HUES48 (cell line): Measurements from ENCODE around the gene ERVV-1.

Source experiments
- H3K27ac ChIP-seq: one replicate; pipeline ENCODE4 v1.7.0; 2013; ENCODE audit warnings: low read depth, low read length, inconsistent platforms
- H3K27me3 ChIP-seq: 2 replicates; pipeline ENCODE4 v1.6.1; 2013; ENCODE audit warnings: mild to moderate bottlenecking, low read length; ENCODE audit not compliant: control insufficient read depth, insufficient read depth
- H3K36me3 ChIP-seq: 2 replicates; pipeline ENCODE4 v1.6.1; 2013; ENCODE audit warnings: low read length; ENCODE audit not compliant: control insufficient read depth, insufficient read depth
- H3K4me1 ChIP-seq: 2 replicates; pipeline ENCODE4 v1.6.1; 2013; ENCODE audit warnings: mild to moderate bottlenecking, low read length; ENCODE audit not compliant: control insufficient read depth, insufficient read depth
- H3K4me3 ChIP-seq: 2 replicates; pipeline ENCODE4 v1.5.1; 2013; ENCODE audit warnings: mild to moderate bottlenecking, low read depth, low read length
- H3K9ac ChIP-seq: 2 replicates; pipeline ENCODE4 v1.6.1; 2013; ENCODE audit warnings: mild to moderate bottlenecking, low read depth, low read length, moderate library complexity
- H3K9me3 ChIP-seq: 2 replicates; pipeline ENCODE4 v1.6.1; 2013; ENCODE audit warnings: low read length; ENCODE audit not compliant: control insufficient read depth, insufficient read depth

ERVV-1 gene

DNA sequence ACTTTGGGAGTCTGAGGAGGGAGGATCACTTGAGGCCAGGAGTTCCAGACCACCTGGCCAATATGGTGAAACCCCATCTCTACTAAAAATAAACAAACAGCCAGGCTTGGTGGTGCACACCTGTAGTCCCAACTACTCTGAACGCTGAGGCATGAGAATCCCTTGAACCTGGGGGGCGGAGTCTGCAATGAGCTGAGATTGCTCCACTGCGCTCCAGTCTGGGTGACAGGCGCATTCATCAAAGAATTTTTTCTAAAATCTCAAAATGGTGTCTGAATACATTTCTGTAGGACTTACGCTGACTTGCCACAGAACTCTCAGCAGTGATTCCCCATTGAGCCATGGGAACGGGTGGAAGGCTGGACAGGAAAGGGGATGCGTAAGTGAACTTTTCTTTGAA, 18.0 kb upstream of the ERVV-1 start:
- H3K9me3 ChIP-seq = no peaks in the 10 kb centered on the region
- peaks cover 25% of the 10 kb centered on the region for H3K27me3 ChIP-seq
- peaks cover 8% of the 10 kb centered on the region for H3K4me1 ChIP-seq
- no peaks in the 10 kb centered on the region for H3K36me3 ChIP-seq
- H3K27ac ChIP-seq = no peak overlapping the region
- no peak overlapping the region for H3K4me3 ChIP-seq
- no peak overlapping the region for H3K9ac ChIP-seq

DNA sequence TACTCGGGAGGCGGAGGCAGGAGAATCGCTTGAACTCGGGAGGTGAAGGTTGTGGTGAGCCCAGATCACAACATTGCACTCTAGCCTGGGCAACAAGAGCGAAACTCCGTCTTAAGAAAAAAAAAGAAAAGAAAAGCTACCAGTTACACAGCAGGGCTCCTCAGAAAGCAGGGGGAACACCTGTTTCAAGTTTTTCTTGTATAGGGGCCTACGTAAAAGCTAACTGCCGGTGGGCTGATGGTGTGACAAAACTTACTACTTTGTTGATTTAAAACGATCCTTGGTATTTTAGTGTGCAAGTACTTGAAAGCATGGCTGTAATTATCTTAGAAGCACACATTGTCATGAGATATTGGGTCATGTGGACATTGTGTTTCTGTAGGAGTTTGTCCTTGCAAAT, 15.7 kb upstream of the ERVV-1 start:
- H3K4me3 ChIP-seq = peak overlapping the region; percentile 38
- H3K36me3 ChIP-seq = no peaks in the 10 kb centered on the region
- H3K9ac ChIP-seq = no peak overlapping the region
- peaks cover 6% of the 10 kb centered on the region for H3K27me3 ChIP-seq
- H3K27ac ChIP-seq = no peak overlapping the region
- H3K4me1 ChIP-seq = peaks cover 4% of the 10 kb centered on the region; the same call in 1 of the 2 replicates
- H3K9me3 ChIP-seq = no peaks in the 10 kb centered on the region

DNA sequence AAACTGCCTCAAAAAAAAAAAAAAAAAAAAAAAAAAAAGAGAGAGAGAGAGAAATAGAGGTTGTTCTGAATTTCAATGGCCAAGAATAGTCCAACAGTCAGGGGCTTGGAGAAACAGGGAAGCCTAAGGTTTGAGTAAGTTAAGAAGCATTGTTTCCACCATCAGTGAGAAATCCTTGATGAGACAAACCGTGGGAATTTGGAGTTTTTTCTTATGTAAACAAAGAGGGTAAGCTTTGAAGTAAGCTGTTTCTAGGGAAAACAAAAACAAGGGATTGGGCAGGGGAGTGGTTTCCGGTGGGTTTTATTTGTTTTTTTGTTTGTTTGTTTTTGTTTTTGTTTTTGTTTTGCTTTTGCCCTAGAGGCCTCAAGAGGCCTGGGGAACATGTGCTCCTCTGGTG, 11.2 kb upstream of the ERVV-1 start:
- H3K36me3 ChIP-seq = no peaks in the 10 kb centered on the region
- 0 out of 2 replicates have a peak, but pooled peaks cover 3% of the 10 kb centered on the region for H3K27me3 ChIP-seq
- H3K4me1 ChIP-seq = peaks cover 4% of the 10 kb centered on the region; the same call in 1 of the 2 replicates
- H3K9ac ChIP-seq = no peak overlapping the region
- H3K9me3 ChIP-seq = no peaks in the 10 kb centered on the region; the same call in 1 of the 2 replicates
- no peak overlapping the region for H3K4me3 ChIP-seq
- H3K27ac ChIP-seq = peak overlapping the region; percentile 35

DNA sequence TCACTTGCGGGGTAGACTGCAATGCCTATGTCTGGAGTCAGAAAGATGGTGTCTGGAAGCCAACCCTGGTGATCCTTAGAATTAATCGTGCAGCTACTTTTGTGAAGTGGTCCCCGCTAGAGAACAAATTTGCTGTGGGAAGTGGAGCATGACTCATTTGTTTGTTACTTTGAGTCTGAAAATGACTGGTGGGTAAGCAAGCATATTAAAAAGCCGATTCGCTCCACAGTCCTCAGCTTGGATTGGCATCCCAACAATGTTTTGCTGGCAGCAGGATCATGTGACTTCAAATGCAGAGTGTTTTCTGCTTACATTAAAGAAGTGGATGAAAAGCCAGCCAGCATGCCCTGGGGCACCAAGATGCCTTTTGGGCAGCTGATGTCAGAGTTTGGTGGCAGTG, 9.5 kb upstream of the ERVV-1 start:
- no peaks in the 10 kb centered on the region for H3K4me1 ChIP-seq

DNA sequence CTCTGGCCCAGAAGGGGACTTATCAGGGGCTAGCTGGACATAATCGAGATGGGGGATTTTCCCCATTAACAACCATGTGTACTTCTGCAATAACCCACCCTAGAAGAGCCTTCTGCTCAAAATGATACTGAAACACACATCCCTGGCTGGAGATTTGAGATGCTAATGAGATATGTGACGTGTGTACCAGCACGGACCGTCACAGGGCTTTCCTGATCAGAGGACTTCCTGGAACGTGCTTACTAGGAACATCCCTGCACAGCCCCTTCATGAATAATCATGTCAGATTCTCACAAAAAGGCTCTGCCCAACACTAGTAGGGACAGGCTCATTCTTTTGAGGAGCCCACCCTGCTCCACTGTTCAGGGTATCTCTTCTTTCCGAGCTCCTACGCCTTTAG, 6.5 kb upstream of the ERVV-1 start:
- H3K36me3 ChIP-seq = no peaks in the 10 kb centered on the region
- H3K27ac ChIP-seq = no peak overlapping the region
- H3K4me3 ChIP-seq = no peak overlapping the region
- no peak overlapping the region for H3K9ac ChIP-seq
- H3K4me1 ChIP-seq = no peaks in the 10 kb centered on the region
- H3K27me3 ChIP-seq = no peaks in the 10 kb centered on the region
- H3K9me3 ChIP-seq = no peaks in the 10 kb centered on the region; the same call in 1 of the 2 replicates

More for the DNA sequence above, 9.5 kb upstream of the ERVV-1 start:
- Histone ChIP-seq H3K36me3 (no peaks in the 10 kb centered on the region), H3K4me3 (no peak overlapping the region), H3K9me3 (no peaks in the 10 kb centered on the region; the same call in 1 of the 2 replicates), H3K27me3 (no peaks in the 10 kb centered on the region), H3K9ac (no peak overlapping the region), H3K27ac (no peak overlapping the region)

DNA sequence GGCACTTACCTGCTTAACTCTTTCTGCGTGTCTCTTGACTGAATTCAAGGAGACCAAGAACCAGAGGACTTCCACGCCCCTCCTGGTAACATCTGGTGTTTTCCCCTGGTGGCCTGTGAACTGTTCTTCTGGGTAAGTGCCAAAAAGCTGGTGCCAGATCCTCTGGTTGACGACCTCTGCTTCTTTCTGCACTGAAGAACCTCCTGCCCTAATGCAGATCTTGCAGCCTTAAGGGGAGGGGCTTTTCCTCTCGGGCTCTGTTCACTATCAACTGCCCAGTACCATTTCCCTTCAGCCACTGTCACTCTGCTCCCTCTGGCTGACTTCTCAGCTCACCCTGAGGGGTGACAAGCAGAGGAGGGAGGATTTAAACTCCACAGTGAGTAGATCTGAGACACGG, 6.1 kb upstream of the ERVV-1 start:
- H3K36me3 ChIP-seq = no peaks in the 10 kb centered on the region
- no peaks in the 10 kb centered on the region for H3K4me1 ChIP-seq
- no peak overlapping the region for H3K4me3 ChIP-seq
- no peak overlapping the region for H3K9ac ChIP-seq
- H3K27me3 ChIP-seq = no peaks in the 10 kb centered on the region
- H3K9me3 ChIP-seq = no peaks in the 10 kb centered on the region; the same call in 1 of the 2 replicates
- no peak overlapping the region for H3K27ac ChIP-seq

DNA sequence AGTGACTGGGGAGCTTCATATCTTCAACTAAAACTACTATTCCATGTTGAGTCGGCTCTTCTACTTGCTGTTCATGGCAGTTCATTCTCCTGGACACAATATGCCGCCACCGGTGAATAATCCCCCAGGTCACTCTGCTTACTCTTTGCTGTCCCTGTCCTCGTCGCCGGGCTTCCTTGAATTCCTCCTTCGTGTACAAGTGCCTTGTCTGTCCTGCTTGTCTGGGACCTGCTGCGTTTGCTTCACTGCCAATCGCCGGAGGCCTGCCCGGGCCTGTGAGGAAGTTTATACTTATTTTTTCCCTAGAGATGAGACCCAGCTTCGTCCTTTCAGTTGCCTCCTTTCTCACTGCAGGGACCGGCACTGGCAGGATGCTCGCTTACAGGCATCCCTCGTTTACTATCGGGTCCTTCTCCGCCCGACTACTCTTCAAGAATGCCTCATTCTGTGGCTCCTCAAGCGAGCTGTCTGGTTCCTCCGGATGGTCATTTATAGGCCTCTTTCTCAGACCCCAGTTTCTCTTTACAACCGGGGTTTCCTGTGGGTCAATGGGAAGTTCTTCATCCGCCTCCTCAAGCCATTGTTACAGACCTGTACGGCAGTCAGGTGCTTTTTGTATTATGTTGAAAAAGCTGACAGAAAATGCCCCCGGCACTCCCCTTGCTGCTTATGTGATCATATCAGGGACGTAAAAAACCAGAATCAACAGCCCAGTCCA, 5.5 kb upstream of the ERVV-1 start:
- Histone ChIP-seq H3K27ac (no peak overlapping the region), H3K27me3 (no peaks in the 10 kb centered on the region), H3K9me3 (no peaks in the 10 kb centered on the region; the same call in 1 of the 2 replicates), H3K36me3 (no peaks in the 10 kb centered on the region), H3K4me1 (no peaks in the 10 kb centered on the region), H3K4me3 (no peak overlapping the region), H3K9ac (no peak overlapping the region)

DNA sequence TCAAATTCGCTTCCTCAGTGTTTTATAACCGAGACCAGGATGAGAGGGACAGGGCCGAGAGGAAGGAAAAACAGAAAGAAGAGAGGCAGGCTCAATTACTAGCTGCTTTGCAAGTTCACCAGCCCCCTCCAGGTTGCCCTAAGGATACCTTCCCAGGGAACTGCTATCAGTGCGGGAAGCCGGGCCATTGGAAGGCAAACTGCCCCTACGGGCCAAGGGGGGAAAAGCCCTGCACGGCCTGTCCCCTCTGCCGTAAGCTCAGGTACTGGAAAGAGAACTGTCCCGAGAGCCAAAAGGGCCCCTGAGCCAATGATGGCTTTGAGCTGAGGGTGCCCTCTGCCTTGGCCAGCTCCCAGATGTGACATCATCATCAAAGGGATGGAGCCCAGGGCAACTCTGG, 3.2 kb upstream of the ERVV-1 start:
- H3K9me3 ChIP-seq = no peaks in the 10 kb centered on the region; the same call in 1 of the 2 replicates
- H3K9ac ChIP-seq = no peak overlapping the region

DNA sequence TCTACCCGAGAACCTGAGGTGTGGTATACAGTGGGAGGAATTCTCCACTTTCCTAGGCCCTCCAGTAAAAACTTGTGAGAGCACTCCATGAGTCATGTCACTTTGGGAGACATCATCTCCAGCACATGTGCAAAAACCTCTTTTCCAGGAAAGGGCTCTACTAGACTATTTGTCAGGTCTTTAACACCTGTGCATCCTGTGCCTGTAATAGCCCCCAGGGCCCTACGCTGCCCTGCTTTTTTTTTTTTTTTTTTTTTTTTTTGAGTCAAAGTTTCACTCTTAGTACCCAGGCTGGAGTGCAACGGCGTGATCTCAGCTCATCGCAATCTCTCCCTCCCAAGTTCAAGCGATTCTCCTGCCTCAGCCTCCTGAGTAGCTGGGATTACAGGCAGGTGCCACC, 1.7 kb upstream of the ERVV-1 start:
- Histone ChIP-seq H3K27ac (no peak overlapping the region), H3K4me3 (no peak overlapping the region), H3K4me1 (no peaks in the 10 kb centered on the region), H3K36me3 (no peaks in the 10 kb centered on the region), H3K9ac (no peak overlapping the region), H3K27me3 (no peaks in the 10 kb centered on the region), H3K9me3 (no peaks in the 10 kb centered on the region; the same call in 1 of the 2 replicates)

More for the DNA sequence above, 3.2 kb upstream of the ERVV-1 start:
- Histone ChIP-seq H3K4me1 (no peaks in the 10 kb centered on the region), H3K27me3 (no peaks in the 10 kb centered on the region), H3K4me3 (no peak overlapping the region), H3K36me3 (no peaks in the 10 kb centered on the region), H3K27ac (no peak overlapping the region)

DNA sequence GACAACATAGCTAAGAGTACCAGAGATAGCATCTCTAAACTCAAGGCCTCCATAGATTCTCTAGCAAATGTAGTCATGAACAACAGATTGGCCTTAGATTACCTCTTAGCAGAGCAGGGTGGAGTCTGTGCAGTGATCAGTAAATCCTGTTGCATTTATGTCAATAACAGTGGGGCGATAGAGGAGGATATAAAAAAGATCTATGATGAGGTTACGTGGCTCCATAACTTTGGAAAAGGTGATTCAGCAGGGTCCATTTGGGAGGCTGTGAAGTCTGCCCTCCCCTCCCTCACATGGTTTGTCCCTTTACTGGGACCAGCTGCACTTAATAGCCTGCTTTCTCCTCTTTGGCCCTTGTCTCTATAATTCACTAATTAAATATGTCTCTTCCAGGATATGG, 1.4 kb downstream of the ERVV-1 start:
- Histone ChIP-seq H3K9me3 (no peaks in the 10 kb centered on the region), H3K9ac (no peak overlapping the region)

DNA sequence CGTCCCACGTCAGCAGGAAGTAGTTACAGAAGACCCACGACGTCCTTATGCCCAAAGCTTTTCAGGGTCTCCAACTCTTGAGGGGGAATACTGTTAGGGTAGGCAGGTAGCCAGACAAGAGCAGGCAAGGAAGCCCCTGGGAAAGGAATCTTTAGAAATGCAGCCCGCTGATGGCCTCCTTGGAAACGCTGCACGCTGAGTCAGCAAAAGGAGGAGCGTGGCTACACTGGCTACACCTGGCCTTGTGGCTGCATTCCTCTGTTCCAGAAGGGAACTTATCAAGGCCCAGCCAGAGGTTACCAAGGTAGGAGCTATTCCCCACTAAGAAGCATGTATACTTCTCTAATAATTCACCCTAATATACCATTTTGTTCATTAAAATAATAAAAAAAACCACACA, 2.0 kb downstream of the ERVV-1 start:
- H3K9ac ChIP-seq = no peak overlapping the region
- no peaks in the 10 kb centered on the region for H3K4me1 ChIP-seq
- H3K36me3 ChIP-seq = no peaks in the 10 kb centered on the region
- no peak overlapping the region for H3K27ac ChIP-seq
- no peak overlapping the region for H3K4me3 ChIP-seq
- no peaks in the 10 kb centered on the region for H3K27me3 ChIP-seq
- H3K9me3 ChIP-seq = no peaks in the 10 kb centered on the region

More for the DNA sequence above, 1.4 kb downstream of the ERVV-1 start:
- no peak overlapping the region for H3K27ac ChIP-seq
- H3K4me1 ChIP-seq = no peaks in the 10 kb centered on the region
- no peaks in the 10 kb centered on the region for H3K27me3 ChIP-seq
- no peak overlapping the region for H3K4me3 ChIP-seq
- no peaks in the 10 kb centered on the region for H3K36me3 ChIP-seq
